HepG2 (cell line): Measurements from ENCODE around the gene KCNMA1. TPM values are rescaled to one million over a fixed set of nuclear protein-coding genes. Genes with fewer than 3 reads are reported as not detected.

ENCODE experiments used
- ATAC-seq: fragments of 200-7000 bp; cut with Tn5 transposase; 3 replicates; pipeline ENCODE4 v1.9.1; 2020; ENCODE audit warnings: mild to moderate bottlenecking, moderate library complexity
- BruUV-seq: library from RNA; stranded (reverse); fragments of 400-500 nt; replicated peaks from 2 replicates; lab custom pipeline; 2021; lab: Mats Ljungman, UMichigan
- CTCF ChIA-PET: fragments of 300-600 bp; formaldehyde crosslinking; extraction: SDS; loops from one replicate; lab custom pipeline; 2021; ENCODE audit warnings: low total read pairs, inconsistent platforms, low intra/inter-chr PET ratio; lab: Yijun Ruan, JAX
- POLR2A ChIA-PET: fragments of 350-600 bp; sonication (Branson Sonifier 250); formaldehyde crosslinking; loops from one replicate; lab custom pipeline; 2020; ENCODE audit warnings: antibody characterized with exemption, inconsistent platforms; lab: Yijun Ruan, JAX
- DNase-seq: peaks from one replicate; pipeline ENCODE4 v3.0.0-alpha.2; 2015; ENCODE audit warnings: low spot score
- FAIRE-seq: peaks from 3 replicates; lab custom pipeline; 2011; peaks lifted over from hg19 to GRCh38; lab: Jason Lieb, UNC
- H2AFZ ChIP-seq: one replicate; pipeline ENCODE4 v1.6.1; 2011; ENCODE audit warnings: low read length, inconsistent platforms
- H3K27ac ChIP-seq: fragments of 300-600 bp; 3 replicates; pipeline ENCODE4 v1.8.0; 2011; ENCODE audit warnings: mixed run types, mild to moderate bottlenecking, mixed read lengths, low read length, inconsistent platforms; ENCODE audit not compliant: insufficient read depth; ENCODE audit errors: extremely low read length
- H3K27me3 ChIP-seq, 2 experiments: fragments of 200-600 bp in 1 of 2; 2 replicates in 1 of 2; 3 replicates in 1 of 2; pipeline versions ENCODE4 v1.6.0 to v1.8.0; 2011; ENCODE audit warnings: low read length in 2 of 2, mild to moderate bottlenecking in 2 of 2, moderate library complexity in 2 of 2, inconsistent platforms in 1 of 2; ENCODE audit not compliant: insufficient read depth in 2 of 2, control insufficient read depth in 1 of 2
- H3K36me3 ChIP-seq, 2 experiments: fragments of 200-600 bp in 1 of 2; replicated peaks in 1 of 2; 2 replicates in 1 of 2; 3 replicates in 1 of 2; pipeline versions ENCODE4 v1.5.1 to v1.8.0; 2011; ENCODE audit warnings: low read length in 2 of 2, inconsistent platforms in 1 of 2; ENCODE audit not compliant: insufficient read depth in 2 of 2, control insufficient read depth in 1 of 2
- H3K4me1 ChIP-seq: 2 replicates; pipeline ENCODE4 v1.5.1; 2012; ENCODE audit warnings: low read length, inconsistent platforms; ENCODE audit not compliant: insufficient read depth
- H3K4me2 ChIP-seq: 2 replicates; pipeline ENCODE4 v1.6.0; 2011; ENCODE audit warnings: low read depth, low read length, inconsistent platforms
- H3K4me3 ChIP-seq, 3 experiments: fragments of 200-600 bp in 1 of 3; sonication (generic), shearing (Covaris generic) in 1 of 3; replicated peaks in 1 of 3; 2 replicates each; pipeline ENCODE4 v1.5.1; 2011 to 2016; ENCODE audit warnings: low read length in 3 of 3, inconsistent platforms in 2 of 3, low read depth in 2 of 3, mild to moderate bottlenecking in 2 of 3, control low read depth in 1 of 3, mixed read lengths in 1 of 3; ENCODE audit not compliant: insufficient read depth in 1 of 3
- H3K79me2 ChIP-seq: one replicate; pipeline ENCODE4 v1.6.1; 2011; ENCODE audit warnings: low read length, inconsistent platforms; ENCODE audit not compliant: insufficient read depth
- H3K9ac ChIP-seq: 2 replicates; pipeline ENCODE4 v1.6.0; 2011; ENCODE audit warnings: mild to moderate bottlenecking, low read depth, low read length, inconsistent platforms; ENCODE audit not compliant: insufficient read depth
- H3K9me3 ChIP-seq: 2 replicates; pipeline ENCODE4 v1.5.1; 2012; ENCODE audit warnings: mild to moderate bottlenecking, low read length
- H4K20me1 ChIP-seq: 2 replicates; pipeline ENCODE4 v1.6.0; 2011; ENCODE audit warnings: inconsistent platforms, mild to moderate bottlenecking, low read length, moderate library complexity; ENCODE audit not compliant: insufficient read depth
- ARNT2 ChIP-seq: sonication (generic); formaldehyde crosslinking; IDR thresholded peaks from 2 replicates; pipeline ENCODE4 v1.8.0; 2022; ENCODE audit warnings: mild to moderate bottlenecking, low read depth, missing genetic modification reagents, moderate library complexity
- BCL3 ChIP-seq: sonication (generic); formaldehyde crosslinking; IDR thresholded peaks from 2 replicates; pipeline ENCODE4 v1.5.1; 2020; ENCODE audit warnings: mild to moderate bottlenecking, missing genetic modification reagents, moderate library complexity
- CHD4 ChIP-seq: fragments of 200-600 bp; sonication (generic); IDR thresholded peaks from 2 replicates; pipeline ENCODE4 v1.7.0; 2017; ENCODE audit warnings: mild to moderate bottlenecking, low read length, borderline replicate concordance
- FOXK1 ChIP-seq: sonication (generic); formaldehyde crosslinking; IDR thresholded peaks from 2 replicates; pipeline ENCODE4 v1.4.0; 2020; ENCODE audit warnings: low read depth, missing genetic modification reagents, borderline replicate concordance
- FOXO1 ChIP-seq: sonication (generic); formaldehyde crosslinking; IDR thresholded peaks from 2 replicates; pipeline ENCODE4 v1.4.0; 2020; ENCODE audit warnings: missing genetic modification reagents
- HNF4A ChIP-seq: sonication (generic); formaldehyde crosslinking; IDR thresholded peaks from 2 replicates; pipeline ENCODE4 v1.4.0; 2020; ENCODE audit warnings: missing genetic modification reagents
- NCOA2 ChIP-seq: sonication (generic); formaldehyde crosslinking; IDR thresholded peaks from 2 replicates; pipeline ENCODE4 v1.8.0; 2022; ENCODE audit warnings: inconsistent platforms
- POGZ ChIP-seq: sonication (generic); formaldehyde crosslinking; IDR thresholded peaks from 2 replicates; pipeline ENCODE4 v1.4.0; 2020; ENCODE audit warnings: mild to moderate bottlenecking, missing genetic modification reagents
- RXRB ChIP-seq: IDR thresholded peaks from 2 replicates; pipeline ENCODE4 v1.6.1; 2016; ENCODE audit warnings: borderline replicate concordance, missing genetic modification reagents, missing compliant biosample characterization
- SUZ12 ChIP-seq: fragments of 150-350 bp; IDR thresholded peaks from 2 replicates; pipeline ENCODE4 v1.6.1; 2014; ENCODE audit warnings: low read depth, low read length
- ZBTB20 ChIP-seq: sonication (generic); formaldehyde crosslinking; IDR thresholded peaks from 2 replicates; pipeline ENCODE4 v1.8.1; 2023; ENCODE audit warnings: missing genetic modification reagents, low read depth, mild to moderate bottlenecking, borderline replicate concordance
- ZBTB43 ChIP-seq: sonication (generic); formaldehyde crosslinking; conservative IDR thresholded peaks from 2 replicates; pipeline ENCODE4 v1.4.0; 2020; ENCODE audit warnings: missing genetic modification reagents
- ZNF232 ChIP-seq: sonication (generic); formaldehyde crosslinking; IDR thresholded peaks from 2 replicates; pipeline ENCODE4 v1.4.0; 2020; ENCODE audit warnings: missing genetic modification reagents, borderline replicate concordance
- ZNF33B ChIP-seq: sonication (generic); formaldehyde crosslinking; IDR thresholded peaks from 2 replicates; pipeline ENCODE4 v1.5.1; 2020; ENCODE audit warnings: mild to moderate bottlenecking, missing genetic modification reagents
- ZNF34 ChIP-seq: sonication (generic); formaldehyde crosslinking; IDR thresholded peaks from 2 replicates; pipeline ENCODE4 v1.4.0; 2020; ENCODE audit warnings: mild to moderate bottlenecking, missing genetic modification reagents, borderline replicate concordance
- ZNF362 ChIP-seq: sonication (generic); formaldehyde crosslinking; IDR thresholded peaks from 2 replicates; pipeline ENCODE4 v1.4.0; 2020; ENCODE audit warnings: missing genetic modification reagents, mild to moderate bottlenecking, borderline replicate concordance
- ZNF496 ChIP-seq: sonication (generic); formaldehyde crosslinking; IDR thresholded peaks from 2 replicates; pipeline ENCODE4 v1.8.1; 2023; ENCODE audit warnings: mild to moderate bottlenecking, moderate library complexity, missing genetic modification reagents; ENCODE audit not compliant: insufficient replicate concordance
- ZNF577 ChIP-seq: sonication (generic); formaldehyde crosslinking; IDR thresholded peaks from 2 replicates; pipeline ENCODE4 v1.4.0; 2020; ENCODE audit warnings: mild to moderate bottlenecking, low read depth, missing genetic modification reagents, borderline replicate concordance
- WGBS: methylation state at CpG from one replicate; pipeline ENCODE4 v1.1.6; 2017; ENCODE audit warnings: low lambda C conversion rate; 5-methylcytosine and 5-hydroxymethylcytosine counted together
- in situ Hi-C: cut with HindIII; loops from 2 replicates; pipeline ENCODE4 v1.10.0; 2017; ENCODE audit warnings: low pct_unique_long_range_greater_than_20kb; ENCODE audit not compliant: extremely low pct_ligation_motif_present
- intact Hi-C: fragments of 100-400 bp; cut with micrococcal nuclease; formaldehyde crosslinking; loops from one replicate; pipeline ENCODE4 v1.10.0; 2022; ENCODE audit not compliant: unreplicated experiment
- polyA plus RNA-seq, 8 experiments: library from polyadenylated mRNA; depleted of rRNA in 3 of 8; stranded (reverse) in 7 of 8; unstranded in 1 of 8; fragments of >200 nt; fragmentation: Illumina TruSeq in 4 of 8; extraction: Trizol in 4 of 8; gene quantifications; 2 replicates each; pipeline versions ENCODE4 v1.2.1 to v1.2.3, GENCODE V29; 2011 to 2016; ENCODE audit warnings: low read depth in 4 of 8, missing spikeins in 1 of 8, mixed read lengths in 1 of 8; ENCODE audit not compliant: insufficient read depth in 1 of 8
- total RNA-seq, 5 experiments: library from RNA; depleted of rRNA; stranded (reverse); fragments of >200 nt; fragmentation: Illumina TruSeq; extraction: Trizol; gene quantifications; 2 replicates each; pipeline ENCODE4 v1.2.3, GENCODE V29; 2016; ENCODE audit warnings: low read depth in 1 of 5

The KCNMA1 gene
- total and polyA plus RNA-seq, 2 of the 13 experiments (the other 11 are each of a cell fraction or from before 2014, with no cell fraction given): 0.02 TPM; not detected in 1

- no TSS peak for BruUV-seq
- Histone ChIP-seq H2AFZ (no peak overlapping the region), H3K4me2 (no peak overlapping the region), H4K20me1 (no peaks in the 10 kb centered on the region), H3K36me3 (no peaks in the 10 kb centered on the region), H3K9ac (no peak overlapping the region), H3K4me1 (no peaks in the 10 kb centered on the region), H3K9me3 (no peaks in the 10 kb centered on the region), H3K79me2 (no peaks in the 10 kb centered on the region), H3K27me3 (peaks cover 0 to 9% of the 10 kb centered on the region in 2 experiments; a peak in 1 of 5 replicates), H3K4me3 (no peak overlapping the region), H3K27ac (no peak overlapping the region)
- ATAC-seq (no peak), FAIRE-seq (no peak), DNase-seq (no peak)
- intact Hi-C loops: no loop called here
- ChIA-PET CTCF (no interaction called here), POLR2A (no interaction called here)
- WGBS: 25% methylated on average over 4 of the region's 4 CpGs
- no peak for TF ChIP-seq RXRB (CRISPR knock-in tag)
- TF ChIP-seq ZNF33B (CRISPR knock-in tag): no peak
- no peak for TF ChIP-seq FOXO1 (CRISPR knock-in tag)
- no peak for TF ChIP-seq SUZ12
- no peak for TF ChIP-seq ZNF34 (CRISPR knock-in tag)
- TF ChIP-seq CHD4: no peak
- TF ChIP-seq BCL3: no peak
- TF ChIP-seq ZBTB43 (CRISPR knock-in tag): no peak
- TF ChIP-seq ZNF577 (CRISPR knock-in tag): no peak
- no peak for TF ChIP-seq POGZ (CRISPR knock-in tag)
- no peak for TF ChIP-seq ZNF362
- no peak for TF ChIP-seq ZNF496
- TF ChIP-seq HNF4A: no peak
- TF ChIP-seq ZBTB20: no peak
- TF ChIP-seq NCOA2 (CRISPR knock-in tag): no peak
- no peak for TF ChIP-seq ZNF232 (CRISPR knock-in tag)
- TF ChIP-seq ARNT2: no peak
- no peak for TF ChIP-seq FOXK1 (CRISPR knock-in tag)
- in situ Hi-C loops: no loop called here
These were observed 601.3 kb downstream of the KCNMA1 start for GRCh38 chr10:77036276-77036675.
